Smooth muscle cell (in vitro differentiated cells): ENCODE data around the gene DDR1. TPM values are rescaled to one million over a fixed set of nuclear protein-coding genes. Genes with fewer than 3 reads are reported as not detected.

Experiments
- DNase-seq: peaks from one replicate; lab custom pipeline; 2025; ENCODE audit not compliant: unreplicated experiment; lab: John Stamatoyannopoulos, UW
- H2AFZ ChIP-seq: fragments of 200-600 bp; sonication (generic); 2 replicates; pipeline ENCODE4 v1.6.0; 2016; ENCODE audit warnings: antibody characterized with exemption, low read depth, mild to moderate bottlenecking
- H3F3A ChIP-seq: fragments of 200-600 bp; sonication (generic); 2 replicates; pipeline ENCODE4 v1.6.0; 2017; ENCODE audit warnings: antibody characterized with exemption, low read depth
- H3K27ac ChIP-seq: fragments of 200-600 bp; sonication (generic); 2 replicates; pipeline ENCODE4 v1.5.1; 2016; ENCODE audit warnings: low read depth, mild to moderate bottlenecking
- H3K27me3 ChIP-seq: fragments of 200-600 bp; sonication (generic); 2 replicates; pipeline ENCODE4 v1.6.1; 2016; ENCODE audit warnings: low read depth, mild to moderate bottlenecking
- H3K36me3 ChIP-seq: fragments of 200-600 bp; sonication (generic); 2 replicates; pipeline ENCODE4 v1.5.1; 2016; ENCODE audit warnings: low read depth
- H3K4me1 ChIP-seq: fragments of 200-600 bp; sonication (generic); 2 replicates; pipeline ENCODE4 v1.5.1; 2016; ENCODE audit warnings: low read depth
- H3K4me2 ChIP-seq: fragments of 200-600 bp; sonication (generic); 2 replicates; pipeline ENCODE4 v1.6.0; 2016; ENCODE audit warnings: mild to moderate bottlenecking
- H3K4me3 ChIP-seq: fragments of 200-600 bp; sonication (generic); 2 replicates; pipeline ENCODE4 v1.5.1; 2016; ENCODE audit warnings: mild to moderate bottlenecking
- H3K79me2 ChIP-seq: fragments of 200-600 bp; sonication (generic); 2 replicates; pipeline ENCODE4 v1.6.0; 2016; ENCODE audit warnings: low read depth, mild to moderate bottlenecking
- H3K9ac ChIP-seq: fragments of 200-600 bp; sonication (generic); 2 replicates; pipeline ENCODE4 v1.6.0; 2016; ENCODE audit warnings: low read depth
- H3K9me3 ChIP-seq: fragments of 200-600 bp; sonication (generic); replicated peaks from 2 replicates; pipeline ENCODE4 v1.5.1; 2016; ENCODE audit warnings: low read depth
- H4K20me1 ChIP-seq: fragments of 200-600 bp; sonication (generic); 2 replicates; pipeline ENCODE4 v1.6.0; 2016; ENCODE audit warnings: low read depth
- WGBS: methylation state at CpG from one replicate; pipeline ENCODE4 v1.1.7; 2016; ENCODE audit warnings: low lambda C conversion rate; 5-methylcytosine and 5-hydroxymethylcytosine counted together
- polyA plus RNA-seq: library from polyadenylated mRNA; unstranded; fragments of >200 nt; fragmentation: Nextera tagmentation; extraction: Ambion mirVana; gene quantifications from 2 replicates; pipeline ENCODE4 v1.2.1, GENCODE V29; 2016
- total RNA-seq: library from RNA; depleted of rRNA; stranded (reverse); fragments of >200 nt; gene quantifications from 2 replicates; pipeline ENCODE4 v1.2.3, GENCODE V29; 2014
- TF ChIP-seq, protein P1 (sequence below): fragments of 200-600 bp; sonication (generic); IDR thresholded peaks from 2 replicates; pipeline ENCODE4 v1.5.1; 2017; ENCODE audit warnings: borderline replicate concordance, mild to moderate bottlenecking, antibody characterized with exemption; ENCODE audit not compliant: insufficient read depth, poor library complexity, severe bottlenecking

DDR1 gene
- total and polyA plus RNA-seq, 2 experiments from 2014 or later, result 23.8 to 82.6 TPM

DNA sequence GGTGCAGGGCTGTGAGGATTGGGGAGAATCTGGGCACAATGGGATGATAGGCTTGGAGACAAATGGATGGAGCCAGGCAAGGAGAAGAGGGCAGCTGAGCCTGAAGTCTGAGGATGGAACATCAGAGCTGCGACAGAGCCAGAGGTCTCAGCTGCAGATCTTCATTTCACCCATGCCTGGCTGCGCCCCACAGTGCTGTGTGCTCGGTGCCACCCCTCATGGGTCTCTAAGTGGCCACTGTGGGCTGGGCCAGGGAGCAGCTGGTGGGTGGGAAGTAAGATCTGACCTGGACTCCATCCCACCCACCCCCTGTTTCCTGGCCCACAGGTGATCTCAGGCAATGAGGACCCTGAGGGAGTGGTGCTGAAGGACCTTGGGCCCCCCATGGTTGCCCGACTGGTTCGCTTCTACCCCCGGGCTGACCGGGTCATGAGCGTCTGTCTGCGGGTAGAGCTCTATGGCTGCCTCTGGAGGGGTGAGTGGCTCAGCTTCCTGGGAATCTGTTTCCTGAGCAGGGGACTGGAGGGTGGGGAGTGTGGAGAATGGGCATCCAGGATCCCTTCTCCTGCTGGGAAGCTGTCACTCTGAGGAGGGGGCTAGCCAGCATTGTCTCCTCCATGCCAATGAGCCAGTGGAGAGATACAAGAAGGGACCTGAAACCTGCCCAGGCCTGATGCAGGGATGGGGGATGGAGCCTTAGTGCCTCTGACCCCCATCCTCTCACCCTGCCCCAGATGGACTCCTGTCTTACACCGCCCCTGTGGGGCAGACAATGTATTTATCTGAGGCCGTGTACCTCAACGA lies 6.5 kb downstream of the DDR1 start:
- H3K9ac ChIP-seq, result no peak overlapping the region
- TF ChIP-seq, protein P1, sequence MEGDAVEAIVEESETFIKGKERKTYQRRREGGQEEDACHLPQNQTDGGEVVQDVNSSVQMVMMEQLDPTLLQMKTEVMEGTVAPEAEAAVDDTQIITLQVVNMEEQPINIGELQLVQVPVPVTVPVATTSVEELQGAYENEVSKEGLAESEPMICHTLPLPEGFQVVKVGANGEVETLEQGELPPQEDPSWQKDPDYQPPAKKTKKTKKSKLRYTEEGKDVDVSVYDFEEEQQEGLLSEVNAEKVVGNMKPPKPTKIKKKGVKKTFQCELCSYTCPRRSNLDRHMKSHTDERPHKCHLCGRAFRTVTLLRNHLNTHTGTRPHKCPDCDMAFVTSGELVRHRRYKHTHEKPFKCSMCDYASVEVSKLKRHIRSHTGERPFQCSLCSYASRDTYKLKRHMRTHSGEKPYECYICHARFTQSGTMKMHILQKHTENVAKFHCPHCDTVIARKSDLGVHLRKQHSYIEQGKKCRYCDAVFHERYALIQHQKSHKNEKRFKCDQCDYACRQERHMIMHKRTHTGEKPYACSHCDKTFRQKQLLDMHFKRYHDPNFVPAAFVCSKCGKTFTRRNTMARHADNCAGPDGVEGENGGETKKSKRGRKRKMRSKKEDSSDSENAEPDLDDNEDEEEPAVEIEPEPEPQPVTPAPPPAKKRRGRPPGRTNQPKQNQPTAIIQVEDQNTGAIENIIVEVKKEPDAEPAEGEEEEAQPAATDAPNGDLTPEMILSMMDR, result no peak
- H3K27me3 ChIP-seq, result no peaks in the 10 kb centered on the region
- H2AFZ ChIP-seq, result no peak overlapping the region
- peaks cover 57% of the 10 kb centered on the region for H4K20me1 ChIP-seq
- no peak for DNase-seq
- no peak overlapping the region for H3K27ac ChIP-seq
- H3F3A ChIP-seq, result peaks cover 3% of the 10 kb centered on the region
- peaks cover 32% of the 10 kb centered on the region for H3K79me2 ChIP-seq
- H3K4me3 ChIP-seq, result no peak overlapping the region
- 93% methylated on average over 12 of the region's 12 CpGs for WGBS
- H3K9me3 ChIP-seq, result no peaks in the 10 kb centered on the region
- H3K4me2 ChIP-seq, result no peak overlapping the region
- peaks cover 24% of the 10 kb centered on the region for H3K4me1 ChIP-seq
- no peaks in the 10 kb centered on the region for H3K36me3 ChIP-seq

DNA sequence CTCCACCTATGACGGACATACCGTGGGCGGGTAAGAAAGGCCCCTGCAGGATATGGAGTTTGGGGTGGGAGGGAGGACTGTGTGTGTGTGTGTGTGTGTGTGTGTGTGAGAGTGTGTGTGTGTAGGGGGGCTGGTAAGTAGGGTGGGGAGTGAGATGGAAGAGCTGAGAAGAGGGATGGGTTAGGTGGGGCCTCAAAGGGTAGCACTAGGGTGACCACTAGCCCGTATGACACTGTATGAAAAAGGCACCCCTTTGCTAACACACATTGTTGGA lies 7.1 kb downstream of the DDR1 start:
- Histone ChIP-seq H3K27me3 (no peaks in the 10 kb centered on the region), H3K9ac (no peak overlapping the region), H3K4me1 (peaks cover 20% of the 10 kb centered on the region), H3K9me3 (no peaks in the 10 kb centered on the region), H3K4me2 (no peak overlapping the region), H4K20me1 (peaks cover 55% of the 10 kb centered on the region), H2AFZ (no peak overlapping the region), H3F3A (no peaks in the 10 kb centered on the region), H3K27ac (no peak overlapping the region), H3K4me3 (no peak overlapping the region), H3K79me2 (peaks cover 28% of the 10 kb centered on the region), H3K36me3 (no peaks in the 10 kb centered on the region)
- DNase-seq, result no peak
- TF ChIP-seq, protein P1, result no peak
- 95% methylated on average over 4 of the region's 4 CpGs for WGBS

DNA sequence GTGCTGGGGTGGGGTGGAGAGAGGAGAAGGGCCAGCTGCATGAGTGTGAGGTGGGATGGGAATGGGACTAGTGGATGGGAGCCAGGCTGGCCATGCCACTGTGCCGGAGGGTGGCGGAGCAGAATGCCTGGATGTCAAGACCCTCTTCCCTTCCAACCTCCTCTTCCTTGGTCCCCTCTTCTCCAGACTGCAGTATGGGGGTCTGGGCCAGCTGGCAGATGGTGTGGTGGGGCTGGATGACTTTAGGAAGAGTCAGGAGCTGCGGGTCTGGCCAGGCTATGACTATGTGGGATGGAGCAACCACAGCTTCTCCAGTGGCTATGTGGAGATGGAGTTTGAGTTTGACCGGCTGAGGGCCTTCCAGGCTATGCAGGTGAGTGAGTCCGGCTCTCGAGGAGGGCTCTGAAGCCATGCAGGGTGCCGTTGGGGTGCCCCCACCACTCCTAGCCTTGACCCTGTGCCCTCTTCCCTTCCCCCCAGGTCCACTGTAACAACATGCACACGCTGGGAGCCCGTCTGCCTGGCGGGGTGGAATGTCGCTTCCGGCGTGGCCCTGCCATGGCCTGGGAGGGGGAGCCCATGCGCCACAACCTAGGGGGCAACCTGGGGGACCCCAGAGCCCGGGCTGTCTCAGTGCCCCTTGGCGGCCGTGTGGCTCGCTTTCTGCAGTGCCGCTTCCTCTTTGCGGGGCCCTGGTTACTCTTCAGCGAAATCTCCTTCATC lies 7.7 kb downstream of the DDR1 start:
- no peaks in the 10 kb centered on the region for H3K27me3 ChIP-seq
- TF ChIP-seq, protein P1, result no peak
- H3K27ac ChIP-seq, result no peak overlapping the region
- no peak overlapping the region for H3K4me3 ChIP-seq
- peaks cover 49% of the 10 kb centered on the region for H4K20me1 ChIP-seq
- 97% methylated on average over 21 of the region's 21 CpGs for WGBS
- H3K4me1 ChIP-seq, result peaks cover 14% of the 10 kb centered on the region
- H3K4me2 ChIP-seq, result no peak overlapping the region
- no peak overlapping the region for H3K9ac ChIP-seq
- H2AFZ ChIP-seq, result no peak overlapping the region
- peaks cover 22% of the 10 kb centered on the region for H3K79me2 ChIP-seq
- DNase-seq, result no peak
- H3K36me3 ChIP-seq, result no peaks in the 10 kb centered on the region
- H3K9me3 ChIP-seq, result no peaks in the 10 kb centered on the region
- H3F3A ChIP-seq, result no peaks in the 10 kb centered on the region
